Measurements from ENCODE around the gene DNAH2. TPM values are rescaled to one million over a fixed set of nuclear protein-coding genes. Genes with fewer than 3 reads are reported as not detected.

DNAH2 gene
- total and polyA plus RNA-seq, 2 of the 13 experiments (the other 11 are each of a cell fraction or from before 2014, with no cell fraction given): not detected

- TF ChIP-seq MAZ (IDR thresholded peaks at IDR 0.05; ENCODE audit: borderline replicate concordance, low read depth, low read length): peak; percentile 52
- TF ChIP-seq MAZ (CRISPR knock-in tag; IDR thresholded peaks at IDR 0.05; ENCODE audit: low read depth): peak; percentile 73
- TF ChIP-seq PLSCR1 (CRISPR knock-in tag; IDR thresholded peaks at IDR 0.05; ENCODE audit: borderline replicate concordance): no peak
- TF ChIP-seq ZNF766 (CRISPR knock-in tag; IDR thresholded peaks at IDR 0.05; ENCODE audit: borderline replicate concordance): no peak
- no peak for TF ChIP-seq DDIT3 (CRISPR knock-in tag; IDR thresholded peaks at IDR 0.05)
- TF ChIP-seq NCOR1 (IDR thresholded peaks at IDR 0.05; ENCODE audit: borderline replicate concordance, low read length): peak; percentile 77
- no peak for TF ChIP-seq ZNF7 (CRISPR knock-in tag; IDR thresholded peaks at IDR 0.05)
- TF ChIP-seq JUNB (CRISPR knock-in tag; IDR thresholded peaks at IDR 0.05; ENCODE audit: borderline replicate concordance): no peak
- no peak for TF ChIP-seq ZNF83 (CRISPR knock-in tag; IDR thresholded peaks at IDR 0.05; ENCODE audit: borderline replicate concordance)
- TF ChIP-seq MYNN (CRISPR knock-in tag; IDR thresholded peaks at IDR 0.05; ENCODE audit: low read depth): no peak
- no peak for TF ChIP-seq POGZ (CRISPR knock-in tag; IDR thresholded peaks at IDR 0.05)
- TF ChIP-seq IRF2 (CRISPR knock-in tag; IDR thresholded peaks at IDR 0.05): peak; percentile 13; the same call in 1 of the 2 replicates
- TF ChIP-seq ZNF282 (IDR thresholded peaks at IDR 0.05; ENCODE audit: partially characterized antibody): no peak
- no peak for TF ChIP-seq ZNF878 (CRISPR knock-in tag; IDR thresholded peaks at IDR 0.05)
- TF ChIP-seq ZNF660 (CRISPR knock-in tag; IDR thresholded peaks at IDR 0.05; ENCODE audit: borderline replicate concordance, low read depth): no peak
- TF ChIP-seq ZBED4 (CRISPR knock-in tag; IDR thresholded peaks at IDR 0.05; ENCODE audit: borderline replicate concordance): no peak
- TF ChIP-seq ZFX (CRISPR knock-in tag; IDR thresholded peaks at IDR 0.05; ENCODE audit: low read depth): no peak
- TF ChIP-seq CBFB (CRISPR knock-in tag; IDR thresholded peaks at IDR 0.05): no peak
- no peak for TF ChIP-seq AHDC1 (CRISPR knock-in tag; IDR thresholded peaks at IDR 0.05; ENCODE audit: borderline replicate concordance)
Observed at GRCh38 chr17:7843536-7844291, 126.2 kb downstream of the DNAH2 start (continued).
